MCF 10A (cell line): Measurements from ENCODE around the gene PIK3R6. TPM values are rescaled to one million over a fixed set of nuclear protein-coding genes. Genes with fewer than 3 reads are reported as not detected.

Experiments
- BruUV-seq: library from RNA; stranded (reverse); fragments of 400-500 nt; replicated peaks from 2 replicates; lab custom pipeline; 2021; lab: Mats Ljungman, UMichigan
- CTCF ChIA-PET: fragments of 300-600 bp; sonication (Branson Sonifier 250); formaldehyde crosslinking; extraction: SDS; loops from one replicate; lab custom pipeline; 2021; ENCODE audit warnings: antibody characterized with exemption, inconsistent platforms; lab: Yijun Ruan, JAX
- POLR2A ChIA-PET: fragments of 300-600, 350-650 bp; sonication (Branson Sonifier 250); formaldehyde crosslinking; extraction: SDS; loops from one replicate; lab custom pipeline; 2020; ENCODE audit warnings: antibody characterized with exemption, inconsistent platforms; lab: Yijun Ruan, JAX
- DNase-seq: peaks from one replicate; pipeline ENCODE4 v3.0.0-alpha.2; 2018; ENCODE audit not compliant: unreplicated experiment
- H3K27ac Mint-ChIP-seq: one replicate; pipeline ENCODE4 v1.8.0; 2022; ENCODE audit warnings: mild to moderate bottlenecking, low read depth, mixed read lengths; ENCODE audit not compliant: unreplicated experiment
- H3K27me3 Mint-ChIP-seq: one replicate; pipeline ENCODE4 v1.8.0; 2022; ENCODE audit warnings: mixed read lengths; ENCODE audit not compliant: insufficient read depth, unreplicated experiment
- H3K36me3 Mint-ChIP-seq: one replicate; pipeline ENCODE4 v1.8.0; 2022; ENCODE audit warnings: mild to moderate bottlenecking, moderate library complexity, mixed read lengths; ENCODE audit not compliant: insufficient read depth, unreplicated experiment
- H3K4me1 Mint-ChIP-seq: one replicate; pipeline ENCODE4 v1.8.0; 2022; ENCODE audit warnings: mixed read lengths; ENCODE audit not compliant: insufficient read depth, unreplicated experiment
- H3K4me3 Mint-ChIP-seq: one replicate; pipeline ENCODE4 v1.8.0; 2022; ENCODE audit warnings: mild to moderate bottlenecking, moderate library complexity, mixed read lengths; ENCODE audit not compliant: unreplicated experiment
- H3K9me3 Mint-ChIP-seq: one replicate; pipeline ENCODE4 v1.8.0; 2022; ENCODE audit warnings: mixed read lengths; ENCODE audit not compliant: unreplicated experiment
- intact Hi-C: fragments of 100-400 bp; cut with micrococcal nuclease; formaldehyde crosslinking; loops from 2 replicates; pipeline ENCODE4 v1.14.1; 2022
- total RNA-seq: library from RNA; stranded (reverse); gene quantifications from 2 replicates; pipeline ENCODE4 v1.2.3, GENCODE V29; 2022
- TF ChIP-seq, protein P1 (sequence below): fragments of 200-600 bp; IDR thresholded peaks from one replicate; pipeline ENCODE4 v1.8.0; 2022; ENCODE audit warnings: antibody characterized with exemption, mild to moderate bottlenecking; ENCODE audit not compliant: unreplicated experiment

Gene PIK3R6
- total RNA-seq, 1 experiment from 2014 or later: not detected

- no peaks in the 10 kb centered on the region for H3K27me3 Mint-ChIP-seq
- H3K9me3 Mint-ChIP-seq: peaks cover 21% of the 10 kb centered on the region
- TF ChIP-seq, protein P1, sequence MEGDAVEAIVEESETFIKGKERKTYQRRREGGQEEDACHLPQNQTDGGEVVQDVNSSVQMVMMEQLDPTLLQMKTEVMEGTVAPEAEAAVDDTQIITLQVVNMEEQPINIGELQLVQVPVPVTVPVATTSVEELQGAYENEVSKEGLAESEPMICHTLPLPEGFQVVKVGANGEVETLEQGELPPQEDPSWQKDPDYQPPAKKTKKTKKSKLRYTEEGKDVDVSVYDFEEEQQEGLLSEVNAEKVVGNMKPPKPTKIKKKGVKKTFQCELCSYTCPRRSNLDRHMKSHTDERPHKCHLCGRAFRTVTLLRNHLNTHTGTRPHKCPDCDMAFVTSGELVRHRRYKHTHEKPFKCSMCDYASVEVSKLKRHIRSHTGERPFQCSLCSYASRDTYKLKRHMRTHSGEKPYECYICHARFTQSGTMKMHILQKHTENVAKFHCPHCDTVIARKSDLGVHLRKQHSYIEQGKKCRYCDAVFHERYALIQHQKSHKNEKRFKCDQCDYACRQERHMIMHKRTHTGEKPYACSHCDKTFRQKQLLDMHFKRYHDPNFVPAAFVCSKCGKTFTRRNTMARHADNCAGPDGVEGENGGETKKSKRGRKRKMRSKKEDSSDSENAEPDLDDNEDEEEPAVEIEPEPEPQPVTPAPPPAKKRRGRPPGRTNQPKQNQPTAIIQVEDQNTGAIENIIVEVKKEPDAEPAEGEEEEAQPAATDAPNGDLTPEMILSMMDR: no peak
- BruUV-seq: no TSS peak
- ChIA-PET CTCF (no interaction called here), POLR2A (no interaction called here)
- H3K36me3 Mint-ChIP-seq: no peaks in the 10 kb centered on the region
- no peak for DNase-seq
- H3K4me1 Mint-ChIP-seq: no peaks in the 10 kb centered on the region
- H3K4me3 Mint-ChIP-seq: no peak overlapping the region
- no peak overlapping the region for H3K27ac Mint-ChIP-seq
- intact Hi-C loops: no loop called here
Observed at GRCh38 chr17:8803531-8804420, 63.7 kb downstream of the PIK3R6 start.

- Mint-ChIP-seq H3K4me3 (no peak overlapping the region), H3K9me3 (no peaks in the 10 kb centered on the region), H3K27me3 (no peaks in the 10 kb centered on the region), H3K4me1 (no peaks in the 10 kb centered on the region), H3K36me3 (no peaks in the 10 kb centered on the region), H3K27ac (no peak overlapping the region)
- TF ChIP-seq, protein P1: no peak
- CTCF ChIA-PET: interaction anchor here (0.7 kb wide), 1 partner anchor 382 kb away, joined by 3 read pairs; no protein-coding TSS in a partner anchor
- POLR2A ChIA-PET: no interaction called here
- BruUV-seq: no TSS peak
- intact Hi-C loops: no loop called here
- DNase-seq: no peak
Observed at GRCh38 chr17:8801135-8801840, 66.2 kb downstream of the PIK3R6 start.

GRCh38 chr17:8800656-8801055 lies 66.8 kb downstream of the PIK3R6 start:
- no peak for DNase-seq
- Mint-ChIP-seq H3K27me3 (no peaks in the 10 kb centered on the region), H3K4me3 (no peak overlapping the region), H3K27ac (no peak overlapping the region), H3K36me3 (no peaks in the 10 kb centered on the region), H3K9me3 (no peaks in the 10 kb centered on the region), H3K4me1 (no peaks in the 10 kb centered on the region)
- TF ChIP-seq, protein P1: no peak
- CTCF ChIA-PET: interaction anchor here (0.8 to 1.9 kb wide), 2 partner anchors 15 to 48 kb away, joined by 3 to 15 read pairs; no protein-coding TSS in a partner anchor
- no TSS peak for BruUV-seq
- POLR2A ChIA-PET: no interaction called here
- intact Hi-C loops: no loop called here
